ENCODE measurements around the gene SLC25A41.

GRCh38 chr19:6476155-6476895 is 42.8 kb upstream of the SLC25A41 start:
- no peak for TF ChIP-seq CTCF (IDR thresholded peaks at IDR 0.05)
- TF ChIP-seq POLR2A (IDR thresholded peaks at IDR 0.05) = peak in 1 of 2 donors; percentile 37

Data from Peyer's patch (tissue), 4 donors.